GM12864 (cell line): ENCODE measurements around the gene VAT1.

ENCODE experiments used
- DNase-seq: peaks from one replicate; pipeline ENCODE4 v3.0.0-alpha.2; 2011; ENCODE audit warnings: low read depth
- H3K4me3 ChIP-seq: 2 replicates; pipeline ENCODE4 v1.5.1; 2011; ENCODE audit warnings: mild to moderate bottlenecking, low read depth, low read length, control low read depth
- TF ChIP-seq, protein P1 (sequence below): IDR thresholded peaks from 2 replicates; pipeline ENCODE4 v1.5.1; 2011; ENCODE audit warnings: low read depth, mild to moderate bottlenecking, moderate library complexity, low read length, control low read depth, inconsistent platforms; ENCODE audit errors: missing control alignments

Gene VAT1

DNA sequence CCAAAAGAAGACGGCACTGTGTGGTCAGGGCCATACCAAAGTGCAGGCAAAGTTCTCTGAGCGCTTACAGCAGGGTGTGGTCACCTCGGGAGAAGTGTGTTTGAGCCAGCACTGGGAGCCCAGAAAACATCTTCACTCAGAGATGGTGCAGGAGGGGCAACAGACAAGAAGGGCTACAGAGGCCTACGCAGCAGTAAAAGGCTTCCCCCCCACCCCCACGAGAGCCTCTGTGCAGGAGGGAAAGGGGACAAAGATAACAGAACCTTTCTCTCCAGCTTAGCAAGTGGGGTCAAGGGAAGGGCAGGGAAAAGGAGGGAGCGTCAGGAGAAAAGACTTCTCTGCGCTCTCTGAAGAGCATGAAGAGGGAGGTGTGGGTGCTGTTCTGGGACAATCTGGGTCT lies 2.8 kb downstream of the VAT1 start:
- DNase-seq, result no peak

DNA sequence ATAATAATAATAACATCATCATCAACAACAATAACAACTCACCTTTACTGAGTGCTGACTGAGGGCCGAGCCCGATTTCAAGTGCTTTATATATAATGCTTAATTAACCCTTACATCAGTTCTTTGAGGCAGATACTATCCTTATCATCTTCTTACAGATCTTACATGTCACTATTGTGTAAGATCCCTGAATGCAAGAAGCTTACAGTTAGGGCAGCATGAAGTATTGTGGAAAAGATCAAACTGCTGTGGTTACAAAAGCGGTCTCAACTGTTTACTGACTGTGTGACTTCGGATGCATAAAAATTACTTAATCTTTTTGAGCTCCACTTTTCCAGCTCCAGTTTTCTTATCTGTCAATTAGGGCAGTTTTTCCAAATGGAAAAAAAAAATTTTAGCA lies 3.3 kb downstream of the VAT1 start:
- H3K4me3 ChIP-seq, result no peak overlapping the region
- TF ChIP-seq, protein P1, sequence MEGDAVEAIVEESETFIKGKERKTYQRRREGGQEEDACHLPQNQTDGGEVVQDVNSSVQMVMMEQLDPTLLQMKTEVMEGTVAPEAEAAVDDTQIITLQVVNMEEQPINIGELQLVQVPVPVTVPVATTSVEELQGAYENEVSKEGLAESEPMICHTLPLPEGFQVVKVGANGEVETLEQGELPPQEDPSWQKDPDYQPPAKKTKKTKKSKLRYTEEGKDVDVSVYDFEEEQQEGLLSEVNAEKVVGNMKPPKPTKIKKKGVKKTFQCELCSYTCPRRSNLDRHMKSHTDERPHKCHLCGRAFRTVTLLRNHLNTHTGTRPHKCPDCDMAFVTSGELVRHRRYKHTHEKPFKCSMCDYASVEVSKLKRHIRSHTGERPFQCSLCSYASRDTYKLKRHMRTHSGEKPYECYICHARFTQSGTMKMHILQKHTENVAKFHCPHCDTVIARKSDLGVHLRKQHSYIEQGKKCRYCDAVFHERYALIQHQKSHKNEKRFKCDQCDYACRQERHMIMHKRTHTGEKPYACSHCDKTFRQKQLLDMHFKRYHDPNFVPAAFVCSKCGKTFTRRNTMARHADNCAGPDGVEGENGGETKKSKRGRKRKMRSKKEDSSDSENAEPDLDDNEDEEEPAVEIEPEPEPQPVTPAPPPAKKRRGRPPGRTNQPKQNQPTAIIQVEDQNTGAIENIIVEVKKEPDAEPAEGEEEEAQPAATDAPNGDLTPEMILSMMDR, result no peak
- DNase-seq, result no peak

More for the DNA sequence above, 2.8 kb downstream of the VAT1 start:
- TF ChIP-seq, protein P1, result no peak
- H3K4me3 ChIP-seq, result no peak overlapping the region

DNA sequence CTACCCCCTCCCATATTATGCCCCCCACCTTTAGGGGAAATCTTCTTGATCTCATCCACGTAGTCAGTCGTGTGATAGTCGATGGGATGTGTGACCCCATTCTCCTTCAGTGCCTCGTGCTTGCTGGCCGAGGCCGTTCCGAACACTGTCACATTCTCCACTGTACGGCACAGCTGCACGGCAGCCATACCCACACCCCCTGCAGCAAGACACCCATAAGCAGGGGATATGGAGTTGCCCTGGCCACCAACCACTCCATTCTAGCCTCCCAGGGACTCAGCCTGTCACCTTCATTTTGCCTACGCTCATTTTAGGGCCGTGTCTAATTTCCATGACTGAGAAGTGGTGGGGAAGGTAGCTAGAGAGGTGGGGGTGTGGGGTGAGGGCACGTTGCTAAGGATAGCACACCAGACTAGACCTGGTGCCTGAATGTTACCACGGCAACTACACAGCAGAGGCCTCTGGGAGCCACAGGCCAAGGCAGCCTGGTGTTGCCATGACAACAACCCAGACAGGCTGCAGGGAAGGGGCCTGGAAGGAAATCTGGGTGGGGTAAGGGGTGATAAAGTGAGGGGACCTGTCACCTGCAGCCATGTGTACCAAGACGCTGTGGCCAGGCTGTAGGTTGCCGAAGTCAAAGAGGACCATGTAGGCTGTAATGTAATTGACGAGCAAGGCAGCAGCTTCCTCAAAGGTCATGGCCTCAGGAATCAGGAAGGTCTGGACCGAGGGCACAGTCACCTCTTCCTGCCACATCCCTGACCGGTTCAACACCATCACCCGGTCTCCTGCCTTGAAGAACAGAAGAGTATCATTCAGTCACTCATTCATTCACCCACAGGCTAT lies 4.0 kb downstream of the VAT1 start:
- H3K4me3 ChIP-seq, result no peak overlapping the region
- no peak for DNase-seq
- TF ChIP-seq, protein P1, result no peak

DNA sequence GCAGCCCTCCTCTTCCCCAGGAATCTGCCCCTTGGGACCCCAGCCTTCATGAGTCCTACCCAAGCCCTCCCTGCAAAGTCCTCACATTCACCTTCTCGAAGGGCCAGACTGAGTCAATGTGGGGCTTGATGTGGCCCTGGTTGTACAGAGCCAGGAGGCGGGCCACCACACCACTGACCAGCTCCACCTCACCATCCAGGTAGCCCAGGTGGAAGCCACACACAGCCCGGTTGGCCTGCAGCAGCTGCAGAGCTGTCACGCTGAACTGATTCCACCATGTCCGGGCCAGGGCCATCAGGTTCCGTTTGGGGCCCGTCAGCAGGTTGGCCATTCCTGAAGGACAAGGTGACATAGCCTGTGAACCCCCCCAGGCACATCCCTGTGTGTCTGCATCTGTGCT lies 6.0 kb downstream of the VAT1 start:
- TF ChIP-seq, protein P1, result no peak
- H3K4me3 ChIP-seq, result no peak overlapping the region
- DNase-seq, result no peak

DNA sequence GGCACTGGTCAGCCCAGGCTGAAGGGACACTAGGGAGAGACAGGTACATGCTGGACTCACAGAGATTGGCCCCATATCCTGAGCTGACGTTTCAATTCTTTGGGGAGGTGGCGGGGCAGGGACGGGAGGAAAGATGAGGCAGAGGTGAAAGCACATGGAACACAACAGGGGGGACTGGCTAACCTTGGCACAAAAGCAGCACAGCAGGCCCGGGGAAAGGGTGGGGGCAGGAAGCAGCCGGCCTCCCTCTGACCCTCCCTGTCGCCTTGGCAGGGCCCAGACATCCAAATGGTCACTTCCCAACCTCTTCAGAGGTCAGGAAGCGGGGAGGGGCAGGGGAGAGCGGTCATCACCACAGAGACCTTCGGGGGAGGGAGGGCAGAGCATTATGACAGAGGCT lies 6.6 kb downstream of the VAT1 start:
- no peak overlapping the region for H3K4me3 ChIP-seq
- TF ChIP-seq, protein P1, result no peak
- DNase-seq, result no peak

DNA sequence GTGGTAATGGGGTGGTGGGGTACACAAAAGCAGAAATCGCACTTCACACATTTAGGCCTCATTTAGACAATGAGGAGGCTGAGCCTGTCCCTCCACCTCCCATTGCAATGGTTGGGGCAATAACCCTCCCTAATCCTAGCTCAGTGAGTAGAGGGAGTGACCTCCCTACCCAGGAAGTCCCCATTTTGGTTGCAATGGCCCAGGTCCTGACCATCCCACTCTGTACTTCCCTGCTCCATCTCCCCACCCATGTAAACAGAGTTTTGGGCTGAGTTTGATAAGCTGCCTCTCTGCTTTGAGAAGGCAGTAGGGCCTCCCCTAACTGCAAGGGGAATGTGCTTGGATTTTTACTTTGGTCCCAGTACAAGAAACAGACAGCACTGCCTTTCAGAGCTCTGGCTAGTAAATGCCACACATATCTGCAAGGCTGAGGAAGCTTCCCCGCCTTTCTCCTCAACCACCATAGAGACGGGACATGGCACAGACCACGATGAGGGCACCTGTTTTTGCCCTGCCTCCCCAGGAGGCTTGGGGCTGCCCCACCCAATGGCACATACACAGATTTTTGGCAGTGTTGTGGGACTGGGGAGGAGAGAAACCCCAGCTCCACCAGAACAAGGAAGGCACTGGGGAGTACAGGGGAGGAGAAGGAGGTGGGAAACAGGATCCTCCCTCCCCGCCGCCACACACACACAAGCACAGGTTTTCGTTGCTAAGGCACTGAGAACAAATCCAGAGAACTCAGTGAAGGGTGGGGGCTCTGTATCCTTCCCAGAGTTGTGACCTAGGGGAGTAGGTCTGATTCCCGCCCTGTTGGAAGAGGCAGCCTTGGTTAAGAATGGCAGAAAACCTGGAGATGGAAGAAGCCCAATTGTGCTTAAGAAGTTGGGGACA lies 7.3 kb downstream of the VAT1 start:
- DNase-seq, result no peak
- H3K4me3 ChIP-seq, result no peak overlapping the region
- TF ChIP-seq, protein P1, result no peak
